Stomach (tissue), 9 donors: ENCODE measurements around the gene COPS9. TPM values are rescaled to one million over a fixed set of nuclear protein-coding genes. Genes with fewer than 3 reads are reported as not detected.
A peak's percentile ranks its signal among the peaks of the same experiment; 100 is the strongest.

Experiments used
- DNase-seq, 2 donors: peaks; one replicate each; pipeline versions ENCODE4 v3.0.0 to v3.0.0-alpha.2; 2013 to 2019
- H3K27ac ChIP-seq, 5 donors: fragments of 200-600 bp in 4 of 5; sonication (generic) in 4 of 5; one replicate each; pipeline ENCODE4 v1.5.1; 2013 to 2019; ENCODE audit warnings: mild to moderate bottlenecking in 1 of 5, moderate library complexity in 1 of 5
- H3K27me3 ChIP-seq, 3 donors: fragments of 200-600 bp; sonication (generic); one replicate each; pipeline ENCODE4 v1.5.1; 2017 to 2019; ENCODE audit warnings: mixed run types in 1 of 3
- H3K36me3 ChIP-seq, 4 donors: fragments of 200-600 bp; sonication (generic); 1 replicate in 3 of 4; 2 replicates in 1 of 4; pipeline ENCODE4 v1.5.1; 2016 to 2019
- H3K4me1 ChIP-seq, 4 donors: fragments of 200-600 bp; sonication (generic); one replicate each; pipeline ENCODE4 v1.5.1; 2016 to 2019
- H3K4me3 ChIP-seq, 4 donors: fragments of 200-600 bp; sonication (generic) in 3 of 4; one replicate each; pipeline ENCODE4 v1.5.1; 2016 to 2019; ENCODE audit warnings: mild to moderate bottlenecking in 1 of 4
- H3K9me3 ChIP-seq, 4 donors: fragments of 200-600 bp; sonication (generic); one replicate each; pipeline ENCODE4 v1.5.1; 2016 to 2019
- CTCF ChIP-seq, 7 experiments: fragments of 450-650 bp in 4 of 7; fragments of 200-600 bp in 3 of 7; sonication (generic) in 3 of 7; IDR thresholded peaks; one replicate each; pipeline ENCODE4 v1.5.1; 2016 to 2019; ENCODE audit warnings: antibody characterized with exemption in 7 of 7, control low read depth in 2 of 7, mild to moderate bottlenecking in 1 of 7
- EP300 ChIP-seq: sonication (generic); formaldehyde crosslinking; IDR thresholded peaks from one replicate; pipeline ENCODE4 v1.6.1; 2017; ENCODE audit warnings: antibody characterized with exemption
- POLR2A ChIP-seq, 4 donors: fragments of 450-650 bp; IDR thresholded peaks; one replicate each; pipeline ENCODE4 v1.6.1; 2016; ENCODE audit warnings: antibody characterized with exemption in 4 of 4, control low read depth in 2 of 4, mild to moderate bottlenecking in 1 of 4, moderate library complexity in 1 of 4
- POLR2AphosphoS5 ChIP-seq, 3 donors: sonication (generic); formaldehyde crosslinking; IDR thresholded peaks; one replicate each; pipeline ENCODE4 v1.6.1; 2016; ENCODE audit warnings: antibody characterized with exemption in 3 of 3
- WGBS, 5 donors: extraction: QIAGEN DNeasy Blood & Tissue Kit in 3 of 5; methylation state at CpG; one replicate each; pipeline versions ENCODE4 v1.1.5 to v1.1.7; 2013 to 2018; 5-methylcytosine and 5-hydroxymethylcytosine counted together
- intact Hi-C: fragments of 100-400 bp; cut with DNase I; formaldehyde crosslinking; loops from one replicate; pipeline ENCODE4 v1.15.1; 2023; ENCODE audit warnings: low total_unique reads
- polyA plus RNA-seq, 3 donors: library from polyadenylated mRNA; stranded (reverse); fragments of 200-250 nt; gene quantifications; one replicate each; pipeline ENCODE4 v1.2.3, GENCODE V29; 2013
- total RNA-seq, 5 donors: library from RNA; depleted of rRNA; stranded (reverse); fragments of >200 nt; gene quantifications; one replicate each; pipeline versions ENCODE4 v1.1.0 to v1.2.3, GENCODE V29; 2014 to 2016
- donor health status: healthy with polysubstance abuse.
- donor health status: Bipolar disorder and iron deficiency.
- donor health status: healthy.

Gene COPS9
- total and polyA plus RNA-seq, 8 donors, result 40.6 to 582 (median 136) TPM

GRCh38 chr2:240121190-240121589 is 14.9 kb downstream of the COPS9 start:
- no peak for DNase-seq
- Histone ChIP-seq H3K36me3 (peaks cover 0 to 7% (median 6%) of the 10 kb centered on the region in 4 donors), H3K9me3 (peaks cover 0 to 4% (median 2%) of the 10 kb centered on the region in 4 donors), H3K27me3 (peaks cover 0 to 5% (median 0%) of the 10 kb centered on the region in 3 donors), H3K4me3 (no peak overlapping the region), H3K4me1 (no peaks in the 10 kb centered on the region), H3K27ac (no peak overlapping the region)
- WGBS, 5 donors, result 59 to 75% (median 68%) methylated on average over 4 of the region's 4 CpGs
- intact Hi-C loops, result no loop called here
- TF ChIP-seq CTCF (IDR thresholded peaks at IDR 0.05) (no peak), POLR2A (IDR thresholded peaks at IDR 0.05) (no peak), EP300 (no peak), POLR2AphosphoS5 (IDR thresholded peaks at IDR 0.05) (no peak)

- H3K36me3 ChIP-seq, result no peaks in the 10 kb centered on the region
- H3K4me1 ChIP-seq, result no peaks in the 10 kb centered on the region
- intact Hi-C loops, result no loop called here
- DNase-seq, result no peak
- no peak overlapping the region for H3K27ac ChIP-seq
- TF ChIP-seq POLR2A (IDR thresholded peaks at IDR 0.05), result no peak
- no peak for TF ChIP-seq CTCF (IDR thresholded peaks at IDR 0.05)
- TF ChIP-seq EP300, result no peak
- no peak for TF ChIP-seq POLR2AphosphoS5 (IDR thresholded peaks at IDR 0.05)
- WGBS, 5 donors, result 71 to 84% (median 80%) methylated on average over 6 of the region's 6 CpGs
- H3K27me3 ChIP-seq, result peaks cover 0 to 41% (median 8%) of the 10 kb centered on the region in 3 donors
- H3K4me3 ChIP-seq, result no peak overlapping the region
- peaks cover 0 to 8% (median 4%) of the 10 kb centered on the region in 4 donors for H3K9me3 ChIP-seq
Observed at GRCh38 chr2:240114233-240114632, 21.9 kb downstream of the COPS9 start.

GRCh38 chr2:240112914-240113690 is 23.0 kb downstream of the COPS9 start:
- Histone ChIP-seq H3K27me3 (peaks cover 0 to 47% (median 8%) of the 10 kb centered on the region in 3 donors), H3K4me3 (no peak overlapping the region), H3K36me3 (no peaks in the 10 kb centered on the region), H3K9me3 (peaks cover 0 to 8% (median 0%) of the 10 kb centered on the region in 4 donors), H3K27ac (no peak overlapping the region), H3K4me1 (no peaks in the 10 kb centered on the region)
- TF ChIP-seq POLR2A (IDR thresholded peaks at IDR 0.05) (no peak), EP300 (no peak), POLR2AphosphoS5 (IDR thresholded peaks at IDR 0.05) (no peak)
- no peak for DNase-seq
- intact Hi-C loops, result no loop called here
- 12 to 22% (median 16%) methylated on average over 5 of the region's 5 CpGs for WGBS, 5 donors

- DNase-seq, result peak in 1 of 2 donors; percentile 23
- H3K27ac ChIP-seq, result no peak overlapping the region
- intact Hi-C loops, result no loop called here
- no peak overlapping the region for H3K4me3 ChIP-seq
- H3K27me3 ChIP-seq, result peaks cover 0 to 58% (median 14%) of the 10 kb centered on the region in 3 donors
- WGBS, 5 donors, result 50 to 64% (median 61%) methylated on average over 10 of the region's 10 CpGs
- no peaks in the 10 kb centered on the region for H3K36me3 ChIP-seq
- H3K4me1 ChIP-seq, result no peaks in the 10 kb centered on the region
- H3K9me3 ChIP-seq, result peaks cover 0 to 8% (median 0%) of the 10 kb centered on the region in 4 donors
- TF ChIP-seq POLR2A (IDR thresholded peaks at IDR 0.05), result no peak
Observed at GRCh38 chr2:240111253-240111652, 24.9 kb downstream of the COPS9 start.

- H3K27me3 ChIP-seq, result peaks cover 0 to 67% (median 21%) of the 10 kb centered on the region in 3 donors
Observed at GRCh38 chr2:240109386-240109785, 26.7 kb downstream of the COPS9 start.

More at GRCh38 chr2:240109386-240109785, 26.7 kb downstream of the COPS9 start:
- 66 to 73% (median 70%) methylated on average over 8 to 11 of the region's 11 CpGs for WGBS, 5 donors
- H3K9me3 ChIP-seq, result no peaks in the 10 kb centered on the region
- no peak overlapping the region for H3K4me3 ChIP-seq
- H3K4me1 ChIP-seq, result no peaks in the 10 kb centered on the region
- no peak for DNase-seq
- intact Hi-C loops, result no loop called here
- TF ChIP-seq CTCF (IDR thresholded peaks at IDR 0.05), result no peak
- no peak overlapping the region for H3K27ac ChIP-seq
- H3K36me3 ChIP-seq, result no peaks in the 10 kb centered on the region
